NCI-H128 (cell line): ENCODE results near the gene SURF2.

Source experiments
- DNase-seq: peaks from one replicate; lab custom pipeline; 2025; ENCODE audit not compliant: unreplicated experiment; lab: John Stamatoyannopoulos, UW

SURF2 gene

DNA sequence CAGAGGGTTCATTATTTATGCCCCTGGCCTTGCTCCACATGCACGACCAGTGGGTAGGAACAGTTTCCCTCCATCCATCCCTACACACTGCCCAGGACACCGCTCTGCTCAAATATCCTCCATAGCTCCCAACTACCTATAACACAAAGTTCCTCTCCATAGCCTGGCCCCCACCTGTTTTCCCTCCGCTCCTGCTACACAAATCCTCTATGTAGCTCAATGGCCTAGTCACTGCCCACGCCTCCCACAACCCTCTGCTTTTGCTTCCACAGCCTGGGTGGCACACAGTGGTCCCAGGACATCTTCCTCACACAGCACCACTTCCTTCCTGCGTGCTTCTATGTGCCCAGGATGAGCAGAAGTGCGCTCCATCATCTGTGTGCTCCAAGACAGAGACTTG is 41.0 kb downstream of the SURF2 start:
- DNase-seq, result no peak

DNA sequence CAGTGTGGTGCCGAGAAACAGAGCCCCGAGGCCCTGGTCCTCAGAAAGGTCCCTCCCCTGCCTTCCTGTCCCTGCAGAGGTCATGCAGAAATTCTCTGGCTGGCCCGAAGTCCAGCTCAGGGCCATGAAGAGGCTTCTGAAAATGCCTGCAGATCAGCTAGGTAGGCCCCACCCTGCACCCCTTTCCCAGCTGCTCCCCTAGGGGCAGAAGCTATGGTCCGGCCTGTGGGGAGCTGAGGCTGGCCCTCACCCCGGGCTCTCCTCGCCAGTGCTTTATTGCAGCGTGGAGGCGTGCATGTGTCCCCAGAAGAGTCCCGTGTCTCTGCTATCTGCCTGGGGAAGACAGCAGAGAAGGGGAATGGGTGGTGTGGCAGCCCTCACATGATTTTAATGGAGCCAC is 41.5 kb downstream of the SURF2 start:
- DNase-seq, result no peak

DNA sequence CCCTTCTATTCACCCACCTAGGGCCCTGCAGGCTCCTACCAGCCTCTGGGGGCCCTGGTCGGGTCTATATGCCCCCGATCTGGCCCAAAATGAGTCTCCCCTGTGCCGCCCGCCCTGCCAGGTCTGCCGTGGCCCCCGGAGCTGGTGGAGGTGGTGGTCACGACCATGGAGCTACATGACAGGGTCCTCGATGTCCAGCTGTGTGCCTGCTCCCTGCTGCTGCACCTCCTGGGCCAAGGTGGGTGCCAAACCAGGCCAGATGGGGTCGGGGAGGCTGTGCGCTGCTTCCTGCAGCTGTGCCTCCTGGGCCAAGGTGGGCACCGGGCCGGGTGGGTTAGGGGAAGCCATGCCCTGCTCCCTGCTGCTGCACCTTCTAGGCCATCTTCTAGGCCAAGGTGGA is 43.9 kb downstream of the SURF2 start:
- no peak for DNase-seq

DNA sequence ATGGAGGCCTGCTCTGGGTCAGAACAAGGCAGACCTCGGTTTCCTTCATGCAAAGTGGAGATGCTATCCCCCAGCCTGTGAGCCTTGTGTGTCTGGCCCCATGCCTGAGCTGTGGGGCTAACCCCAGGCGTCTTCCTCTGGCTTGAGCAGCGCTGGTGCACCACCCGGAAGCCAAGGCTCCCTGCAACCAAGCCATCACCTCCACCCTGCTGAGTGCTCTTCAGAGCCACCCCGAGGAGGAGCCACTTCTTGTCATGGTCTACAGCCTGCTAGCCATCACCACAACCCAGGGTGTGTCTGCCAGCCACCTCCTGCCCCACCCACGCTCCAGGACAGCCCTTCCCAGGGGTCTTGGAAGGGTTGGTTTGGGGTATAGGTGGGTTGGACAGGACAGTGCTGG is 45.2 kb downstream of the SURF2 start:
- no peak for DNase-seq

DNA sequence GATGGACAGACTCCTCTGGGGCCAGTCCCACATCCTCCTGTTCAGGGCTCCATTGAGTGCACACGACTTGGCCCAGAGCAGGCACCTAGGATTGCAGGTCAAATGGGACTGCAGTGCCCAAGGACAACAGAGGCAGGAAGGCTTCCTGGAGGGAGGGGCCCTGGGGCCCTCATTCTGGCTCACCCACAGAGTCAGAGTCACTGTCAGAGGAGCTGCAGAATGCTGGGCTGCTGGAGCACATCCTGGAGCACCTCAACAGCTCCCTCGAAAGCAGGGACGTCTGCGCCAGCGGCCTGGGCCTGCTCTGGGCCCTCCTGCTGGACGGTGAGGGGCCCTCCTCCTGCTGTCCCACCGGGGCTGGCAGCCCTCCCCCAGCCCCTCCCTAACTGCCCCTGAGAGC is 46.3 kb downstream of the SURF2 start:
- no peak for DNase-seq

DNA sequence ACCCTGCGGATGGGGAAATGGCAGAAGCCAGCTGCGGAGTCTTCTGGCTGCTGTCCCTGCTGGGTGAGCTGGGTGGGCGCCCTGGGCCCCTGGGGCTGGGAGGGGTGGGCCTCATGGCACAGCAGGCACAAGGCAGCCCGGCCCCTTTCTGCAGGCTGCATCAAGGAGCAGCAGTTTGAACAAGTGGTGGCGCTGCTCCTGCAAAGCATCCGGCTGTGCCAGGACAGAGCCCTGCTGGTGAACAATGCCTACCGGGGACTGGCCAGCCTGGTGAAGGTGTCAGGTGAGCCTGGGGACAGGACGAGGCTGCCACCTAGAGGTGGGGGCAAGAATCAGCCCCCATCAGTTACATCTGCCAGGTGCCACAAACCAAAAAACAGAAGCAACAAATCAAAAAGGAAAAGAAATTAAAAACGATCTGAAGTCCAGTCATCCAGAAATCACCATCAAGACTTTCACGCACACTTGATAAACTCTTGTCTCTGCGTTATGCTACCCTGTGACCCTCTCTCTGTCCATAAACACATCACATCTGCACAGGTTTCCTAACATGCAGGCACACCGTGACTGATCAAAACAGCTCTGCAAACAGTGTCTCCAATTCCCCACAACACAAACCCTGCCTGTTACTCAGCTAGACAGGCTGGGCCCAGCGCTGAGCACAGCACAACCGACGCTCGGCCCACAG is 47.6 kb downstream of the SURF2 start:
- DNase-seq, result peak; percentile 25

DNA sequence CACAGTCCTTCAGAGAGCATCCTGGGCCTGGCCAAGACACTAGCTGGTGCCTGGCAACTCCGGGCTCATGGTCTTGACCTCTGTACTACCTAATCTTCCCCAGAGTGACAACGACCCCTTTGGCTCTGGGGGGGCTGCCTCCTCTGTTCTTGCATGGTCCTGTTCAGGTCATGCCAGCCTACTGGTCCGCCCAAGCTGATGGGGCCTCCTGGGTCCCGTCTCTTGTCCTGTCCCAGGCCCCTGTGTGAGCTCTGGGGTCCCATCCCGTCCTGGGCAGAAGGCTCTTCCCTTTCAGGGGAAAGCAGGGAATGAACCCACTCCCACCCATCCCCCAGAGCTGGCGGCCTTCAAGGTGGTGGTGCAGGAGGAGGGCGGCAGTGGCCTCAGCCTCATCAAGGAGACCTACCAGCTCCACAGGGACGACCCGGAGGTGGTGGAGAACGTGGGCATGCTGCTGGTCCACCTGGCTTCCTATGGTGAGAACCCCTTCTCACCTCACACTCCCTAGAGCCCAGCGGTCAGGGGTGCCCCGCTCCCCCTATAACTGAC is 48.2 kb downstream of the SURF2 start:
- DNase-seq, result no peak

DNA sequence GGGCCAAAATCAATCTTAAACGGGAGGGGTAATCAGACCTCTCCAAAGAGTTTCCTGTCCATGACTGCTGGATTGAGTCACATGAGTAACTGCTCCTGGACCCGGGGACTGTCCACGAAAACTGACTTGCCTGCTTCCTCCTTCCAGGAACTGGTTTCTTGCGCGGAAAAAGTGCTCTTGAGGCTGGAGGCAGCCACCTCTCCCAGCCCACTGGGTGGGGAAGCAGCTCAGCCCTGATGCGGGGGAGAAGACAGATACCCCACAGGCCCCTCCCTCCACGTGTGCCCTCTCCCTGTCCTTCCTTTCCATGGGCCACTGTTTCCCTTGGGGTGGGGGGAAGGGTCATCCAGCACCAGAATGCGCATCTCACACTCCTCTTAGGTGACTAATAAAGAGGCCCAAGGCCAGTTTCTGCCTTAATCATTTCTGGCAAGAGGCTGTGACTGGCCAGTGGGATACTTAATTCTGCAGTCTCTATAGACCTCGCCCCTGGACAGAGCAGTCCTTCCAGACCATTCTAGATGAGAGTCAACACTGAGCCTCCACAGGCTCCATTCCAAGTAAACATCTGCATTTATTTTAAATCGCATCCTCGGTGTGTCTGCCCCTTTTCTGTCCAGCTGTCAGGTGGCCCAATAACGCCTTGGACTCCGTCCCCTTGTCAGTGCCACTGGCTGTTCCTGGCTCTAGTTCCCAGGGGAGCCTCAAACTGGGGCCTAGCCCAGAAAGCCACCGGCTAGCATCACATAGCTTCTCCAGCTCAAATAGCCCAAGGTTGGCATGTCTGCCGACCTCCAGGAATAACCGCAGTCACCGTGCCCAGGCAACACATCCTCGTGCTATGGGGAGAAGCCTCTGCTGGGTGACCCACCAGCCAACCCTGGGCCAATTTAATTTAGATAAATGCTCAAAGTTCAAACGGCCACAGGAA is 49.4 kb downstream of the SURF2 start:
- no peak for DNase-seq

DNA sequence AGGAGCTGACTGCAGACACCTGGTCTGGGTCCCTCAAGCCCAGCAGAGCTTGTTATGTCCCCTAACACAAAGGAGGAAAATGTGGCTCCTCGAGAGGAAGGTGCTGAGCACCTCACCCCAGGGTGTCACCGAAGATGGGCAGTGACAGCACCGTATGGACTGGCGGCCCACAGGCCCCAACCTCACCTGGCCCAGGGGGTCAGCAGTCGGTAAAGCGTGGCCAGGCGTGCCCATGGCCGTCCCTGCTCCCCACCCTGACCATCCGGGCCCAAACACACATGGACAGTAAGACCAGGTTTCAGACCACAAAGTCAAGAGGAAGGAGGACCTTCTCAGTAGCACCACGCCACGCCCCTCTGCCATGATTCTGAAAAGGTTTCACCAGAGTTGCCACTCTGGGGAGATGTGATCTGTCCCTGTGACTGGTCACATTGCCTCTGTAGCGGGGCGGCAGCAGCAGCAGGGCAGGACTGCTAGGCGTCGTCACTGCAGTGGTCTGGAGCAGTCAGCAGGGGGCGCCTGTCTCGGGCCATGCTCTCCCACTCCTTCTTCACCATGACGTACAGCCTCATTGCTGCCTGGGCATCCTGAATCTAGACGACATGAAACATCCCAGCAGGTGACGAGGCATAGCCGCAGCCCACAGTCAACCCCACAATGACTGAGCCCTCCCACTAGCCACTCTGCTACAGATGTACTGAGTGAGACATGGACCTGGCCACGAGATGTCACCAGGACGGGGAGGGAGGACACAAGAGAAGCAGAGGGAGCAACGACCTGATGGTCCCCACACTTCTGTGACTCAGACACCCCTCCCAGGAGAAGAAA is 50.3 kb downstream of the SURF2 start:
- peak; percentile 10 for DNase-seq

DNA sequence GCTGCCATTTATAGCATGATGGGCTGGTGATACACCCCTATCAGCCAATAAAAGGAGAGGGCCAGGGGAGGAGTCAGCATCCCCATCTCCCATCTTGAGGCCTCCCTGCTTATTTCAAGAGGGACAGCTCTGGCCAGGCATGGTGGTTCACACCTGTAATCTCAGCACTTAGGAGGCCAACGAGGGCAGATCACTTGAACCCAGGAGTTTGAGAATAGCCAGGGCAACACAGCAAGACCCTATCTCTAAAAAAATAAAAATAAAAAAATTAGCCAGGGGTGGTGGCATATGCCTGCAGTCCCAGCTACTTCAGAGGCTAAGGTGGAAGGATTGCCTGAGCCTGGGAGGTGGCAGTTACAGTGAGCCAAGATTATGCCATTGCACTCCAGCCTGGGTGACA is 51.7 kb downstream of the SURF2 start:
- DNase-seq, result no peak
